NOMO-1 treated with DMSO at 0.1 percent for 48 hours (cell line): ENCODE data around the gene IL17B.

ENCODE experiments used
- DNase-seq: peaks from one replicate; lab custom pipeline; 2025; ENCODE audit not compliant: unreplicated experiment; lab: John Stamatoyannopoulos, UW

The IL17B gene

GRCh38 chr5:149380466-149381121, 1.5 kb upstream of the IL17B start:
- DNase-seq, result no peak

DNA sequence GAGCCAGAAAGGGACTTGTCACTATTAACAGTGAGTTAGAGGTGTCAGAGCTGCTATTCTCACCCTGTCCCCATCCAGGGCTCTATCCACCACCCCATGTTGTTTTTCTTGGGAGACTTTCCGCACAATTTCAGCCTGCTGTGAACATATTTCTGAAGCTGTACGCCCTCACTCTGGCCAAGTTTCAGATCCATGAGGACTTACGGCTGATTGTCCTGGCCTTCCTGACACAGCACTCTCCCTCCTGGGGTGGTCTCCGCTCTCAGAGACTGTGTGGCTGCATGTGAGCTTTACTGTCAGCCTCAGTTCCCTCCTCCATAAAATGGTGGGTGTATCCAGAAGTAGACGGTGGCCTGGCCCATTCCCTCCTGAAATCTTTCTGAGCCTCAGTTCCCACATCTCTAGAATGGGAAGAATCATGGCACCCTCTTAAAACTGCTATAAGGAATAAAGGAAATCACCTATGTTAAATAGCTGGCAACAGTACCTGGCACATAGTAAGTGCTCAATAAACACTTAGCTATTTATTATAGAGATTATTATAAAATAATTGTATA, 804 bp upstream of the IL17B start:
- DNase-seq, result no peak

GRCh38 chr5:149378241-149378820, 761 bp downstream of the IL17B start:
- DNase-seq, result no peak

GRCh38 chr5:149376711-149377447, 2.2 kb downstream of the IL17B start:
- DNase-seq, result no peak

DNA sequence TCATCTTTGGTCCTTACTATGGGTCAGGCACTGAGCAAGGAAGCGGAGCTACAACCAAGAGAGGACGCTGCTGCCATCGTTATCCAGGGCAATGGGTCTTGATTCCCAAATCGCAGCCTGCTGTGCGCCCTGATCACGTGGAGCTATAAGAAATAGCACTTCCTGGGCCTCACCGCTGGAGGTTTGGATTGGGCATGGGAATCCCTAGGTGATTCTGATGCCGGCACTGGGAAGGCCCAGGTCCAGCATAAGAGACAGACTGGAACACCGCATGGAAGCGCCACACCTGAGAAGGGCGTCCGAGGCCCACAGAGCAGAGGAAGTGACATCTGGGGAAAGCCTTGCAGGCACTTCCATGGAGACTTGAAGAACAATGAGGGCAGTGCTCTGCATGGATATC, 3.0 kb downstream of the IL17B start:
- DNase-seq, result no peak

DNA sequence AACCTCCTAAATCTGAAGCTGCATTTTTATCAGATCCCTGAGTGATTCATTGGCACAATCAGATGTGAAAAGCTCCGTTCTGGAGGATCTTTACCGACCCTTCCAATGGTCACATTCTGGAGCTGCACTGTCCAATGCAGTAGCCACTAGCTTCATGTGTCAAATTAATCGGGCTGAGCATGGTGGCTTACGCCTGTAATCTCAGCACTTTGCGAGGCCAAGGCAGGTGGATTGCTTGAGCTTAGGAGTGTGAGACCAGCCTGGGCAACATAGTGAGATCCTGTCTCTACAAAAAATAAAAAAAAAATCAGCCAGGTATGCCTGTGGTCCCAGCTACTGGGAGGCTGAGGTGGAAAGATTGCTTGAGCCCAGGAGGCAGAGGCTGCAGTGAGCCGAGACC, 3.7 kb downstream of the IL17B start:
- DNase-seq, result no peak

DNA sequence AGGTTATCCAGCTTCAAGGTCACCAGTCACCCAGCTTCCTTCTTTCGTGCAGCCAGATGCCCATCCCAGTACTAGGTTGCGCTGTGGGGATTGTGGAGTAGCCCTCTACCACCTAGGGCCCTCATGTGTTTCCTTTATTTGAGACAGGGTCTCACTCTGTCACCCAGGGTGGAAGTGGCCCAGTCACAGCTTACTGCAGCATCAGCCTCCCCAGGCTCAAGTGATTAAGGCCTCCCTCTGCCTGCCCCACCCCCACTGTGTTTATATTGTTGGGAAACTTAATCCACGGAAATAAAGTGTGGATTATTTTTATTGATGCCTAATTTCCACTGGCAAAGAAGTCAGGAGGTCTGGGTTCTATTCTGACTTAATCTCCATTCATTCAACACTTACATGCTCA, 4.3 kb downstream of the IL17B start:
- no peak for DNase-seq

GRCh38 chr5:149374303-149374702, 4.8 kb downstream of the IL17B start:
- no peak for DNase-seq

- DNase-seq, result no peak
Measured at GRCh38 chr5:149372932-149373331, 6.2 kb downstream of the IL17B start.

GRCh38 chr5:149372076-149372795, 6.9 kb downstream of the IL17B start:
- no peak for DNase-seq

GRCh38 chr5:149371296-149371962, 7.7 kb downstream of the IL17B start:
- DNase-seq, result peak; percentile 47

GRCh38 chr5:149370878-149371277, 8.2 kb downstream of the IL17B start:
- no peak for DNase-seq

GRCh38 chr5:149367972-149368645, 11.0 kb downstream of the IL17B start:
- no peak for DNase-seq

DNA sequence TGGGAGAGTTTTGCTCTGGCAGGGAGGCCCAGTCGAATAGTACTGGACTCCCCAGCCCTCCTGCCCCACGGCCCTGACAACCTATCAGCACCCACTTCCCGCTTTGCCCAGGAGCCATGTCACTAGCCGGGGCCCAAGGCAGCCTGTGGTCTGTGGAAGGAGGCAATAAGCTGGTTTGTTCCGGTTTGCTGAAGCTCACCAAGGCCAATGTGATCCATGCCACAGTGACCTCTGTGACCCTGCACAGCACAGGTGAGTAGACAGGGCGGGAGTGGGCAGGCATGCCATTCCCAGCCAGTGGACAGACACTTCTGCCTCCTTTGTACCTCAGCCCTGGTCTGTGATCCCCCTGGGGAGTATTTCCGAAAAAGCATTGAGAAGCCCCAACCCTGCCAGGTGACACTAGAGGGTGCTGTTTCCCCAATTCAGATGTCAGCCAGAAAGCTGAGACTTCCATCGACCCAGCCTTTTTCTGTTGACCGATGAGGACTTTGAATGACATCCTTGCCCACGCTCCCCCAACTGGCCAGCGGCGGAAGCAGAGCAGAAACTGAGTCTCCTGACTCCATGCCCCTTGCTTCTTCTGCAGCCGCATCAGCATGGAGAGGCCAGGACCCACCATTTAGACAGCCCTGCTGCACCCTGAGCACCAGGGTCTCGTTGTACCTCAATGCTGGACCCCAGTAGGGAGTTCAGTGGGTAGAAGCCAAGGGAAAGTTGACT, 11.7 kb downstream of the IL17B start:
- DNase-seq, result peak; percentile 54

DNA sequence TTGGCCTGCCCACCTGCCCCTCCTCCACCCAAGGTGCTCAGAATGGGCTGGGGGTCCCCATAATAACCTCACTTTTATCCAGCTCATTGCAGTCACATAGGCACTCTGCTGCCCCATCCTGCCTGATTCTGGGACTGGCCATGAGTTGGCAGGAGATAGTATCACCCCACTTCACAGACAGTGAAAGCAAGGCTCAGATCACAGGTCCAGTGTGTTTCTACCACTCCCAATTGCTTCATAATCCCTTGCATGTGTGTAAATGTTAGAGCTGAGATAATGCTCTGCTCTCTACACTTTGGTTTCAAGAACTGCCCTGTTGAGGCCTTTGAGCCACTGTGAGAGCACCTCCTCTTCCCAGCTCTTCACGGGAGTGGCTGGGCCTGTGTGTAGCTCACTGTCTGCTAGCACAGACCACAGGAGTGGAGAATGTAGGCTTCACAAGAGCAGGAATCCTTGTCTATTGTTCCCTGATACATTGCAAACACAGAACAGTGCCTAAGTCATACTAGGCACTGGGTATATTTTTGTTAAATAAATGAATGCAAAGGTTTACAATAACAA, 12.8 kb downstream of the IL17B start:
- DNase-seq, result no peak

DNA sequence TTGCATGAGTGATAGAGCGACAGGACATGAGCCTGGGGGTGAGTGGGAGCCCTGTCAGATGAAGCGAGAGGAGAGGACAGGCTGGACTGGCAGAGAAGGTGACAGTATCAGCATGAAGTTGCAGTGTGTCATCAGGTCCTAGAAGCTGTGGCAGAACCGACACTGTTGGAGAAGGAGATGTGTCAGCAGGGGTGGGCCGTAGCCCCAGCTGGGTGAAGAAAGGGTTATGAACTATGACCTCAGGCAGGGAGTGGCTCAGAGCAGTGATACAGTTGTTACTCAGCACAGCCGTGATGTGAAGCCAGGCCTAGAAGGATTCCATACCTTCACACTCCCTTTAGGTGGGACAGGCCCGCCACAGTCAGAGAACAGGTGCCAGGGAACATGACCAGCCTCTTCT, 13.7 kb downstream of the IL17B start:
- DNase-seq, result no peak

DNA sequence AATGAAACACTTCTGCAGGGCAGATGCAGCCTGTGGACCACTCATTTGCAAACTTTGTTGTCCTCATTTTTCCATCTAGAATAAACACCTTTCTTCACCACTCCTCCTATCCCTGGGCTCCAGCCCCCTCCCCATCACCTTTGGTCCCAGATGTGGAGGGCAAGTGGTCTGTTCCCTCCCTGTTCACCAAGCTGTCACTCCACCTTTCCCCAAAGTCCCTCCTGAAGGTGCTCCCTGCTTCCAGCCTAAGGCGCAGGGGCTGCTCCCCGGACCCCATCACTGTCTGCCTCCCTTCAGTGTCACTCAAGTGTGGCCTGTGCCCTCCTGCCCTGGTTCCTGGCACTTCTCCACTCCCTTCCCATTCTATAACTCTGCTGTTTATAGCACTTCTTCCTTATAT, 14.4 kb downstream of the IL17B start:
- DNase-seq, result no peak

GRCh38 chr5:149363936-149364335, 15.2 kb downstream of the IL17B start:
- no peak for DNase-seq

DNA sequence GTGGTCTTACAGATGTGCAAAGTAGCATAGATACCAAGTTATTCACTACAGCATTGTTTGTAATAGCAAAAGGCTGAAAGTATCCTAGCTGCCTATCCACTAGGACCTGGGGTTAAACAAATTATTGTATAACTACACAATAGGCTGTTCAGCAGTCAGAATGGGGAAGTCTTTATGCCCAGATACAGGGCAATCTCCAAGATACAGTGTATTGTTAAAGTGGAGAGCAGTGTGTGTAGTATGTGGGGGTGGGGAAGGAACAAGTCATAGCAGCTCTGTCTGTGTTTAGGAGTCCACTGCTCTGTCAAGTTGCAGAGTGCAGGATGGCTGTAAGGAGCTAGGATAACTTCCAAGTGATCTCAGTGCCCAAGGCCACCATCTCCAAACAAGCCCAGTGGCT, 15.7 kb downstream of the IL17B start:
- peak; percentile 4 for DNase-seq
